ENCODE measurements around the gene TSHZ1.

Gene TSHZ1

GRCh38 chr18:75248426-75249174 is 38.0 kb downstream of the TSHZ1 start:
- no peak for DNase-seq (ENCODE audit: low read depth in 2 of 2)

GRCh38 chr18:75249175-75249518 is 38.5 kb downstream of the TSHZ1 start:
- DNase-seq (ENCODE audit: low read depth in 2 of 2): no peak

- no peak for DNase-seq (ENCODE audit: low read depth in 2 of 2)
Measured at GRCh38 chr18:75249672-75250470, 39.3 kb downstream of the TSHZ1 start.

DNA sequence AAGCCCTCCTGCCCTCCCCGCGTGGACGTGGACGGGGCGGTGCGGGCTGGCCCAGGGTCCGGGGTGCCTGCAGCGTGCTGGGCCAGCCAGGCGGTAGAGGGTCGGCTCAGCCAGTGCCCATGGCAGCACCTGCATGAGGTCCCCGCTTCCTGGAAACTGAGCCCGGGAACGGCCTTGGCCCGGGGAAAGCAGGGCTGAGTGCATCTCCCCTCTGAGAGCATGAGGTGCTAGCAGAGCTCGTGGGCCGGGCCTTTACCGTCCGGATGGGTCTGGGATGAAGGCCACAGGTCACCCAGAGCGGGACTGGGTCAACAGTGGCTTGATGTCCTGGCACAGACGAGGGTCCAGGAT is 39.8 kb downstream of the TSHZ1 start:
- no peak for DNase-seq (ENCODE audit: low read depth in 2 of 2)

GRCh38 chr18:75251466-75251865 is 40.9 kb downstream of the TSHZ1 start:
- DNase-seq (ENCODE audit: low read depth in 2 of 2): no peak

GRCh38 chr18:75252136-75252535 is 41.5 kb downstream of the TSHZ1 start:
- no peak for DNase-seq (ENCODE audit: low read depth in 2 of 2)

DNA sequence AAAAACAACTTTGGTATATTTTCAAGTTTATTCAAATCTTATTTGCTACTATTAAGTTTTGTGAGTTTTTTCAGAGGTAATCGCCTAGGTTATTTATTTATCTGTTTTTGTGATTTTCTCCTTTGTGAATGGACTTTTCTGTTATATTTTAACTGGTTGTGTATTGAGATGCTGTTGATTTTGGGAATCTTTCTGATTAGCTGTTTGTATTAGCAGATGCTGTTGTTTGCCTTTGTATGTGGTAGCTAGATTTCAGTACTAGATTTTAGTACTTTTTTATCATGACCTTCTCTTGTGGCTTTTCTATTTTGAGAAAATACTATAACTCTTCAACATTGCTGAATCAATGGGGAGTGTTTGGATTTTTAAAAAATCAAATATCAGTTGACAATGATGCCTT is 42.4 kb downstream of the TSHZ1 start:
- no peak for DNase-seq (ENCODE audit: low read depth in 2 of 2)

DNA sequence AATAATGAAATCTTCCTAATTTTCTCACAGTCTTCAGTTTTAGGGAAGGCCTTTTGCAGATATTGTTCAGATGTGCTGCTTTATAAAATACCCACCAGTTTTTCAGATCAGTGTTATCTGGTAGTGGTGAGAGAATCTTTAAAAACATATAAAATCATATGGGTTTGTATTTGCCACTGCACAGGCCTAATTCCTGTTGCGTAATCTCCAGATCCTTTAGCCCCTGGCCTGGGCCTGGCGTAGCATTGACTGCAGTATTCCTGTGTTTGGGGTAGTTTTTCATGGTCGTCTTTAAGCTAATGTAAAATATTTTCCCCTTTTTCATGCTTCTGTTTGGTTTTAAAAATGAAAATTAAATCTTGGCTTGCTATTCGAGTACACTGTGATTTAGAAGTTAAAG is 43.2 kb downstream of the TSHZ1 start:
- DNase-seq (ENCODE audit: low read depth in 2 of 2): no peak

GRCh38 chr18:75255094-75255493 is 44.5 kb downstream of the TSHZ1 start:
- DNase-seq (ENCODE audit: low read depth in 2 of 2): no peak

GRCh38 chr18:75256376-75256775 is 45.8 kb downstream of the TSHZ1 start:
- DNase-seq (ENCODE audit: low read depth in 2 of 2): no peak

DNA sequence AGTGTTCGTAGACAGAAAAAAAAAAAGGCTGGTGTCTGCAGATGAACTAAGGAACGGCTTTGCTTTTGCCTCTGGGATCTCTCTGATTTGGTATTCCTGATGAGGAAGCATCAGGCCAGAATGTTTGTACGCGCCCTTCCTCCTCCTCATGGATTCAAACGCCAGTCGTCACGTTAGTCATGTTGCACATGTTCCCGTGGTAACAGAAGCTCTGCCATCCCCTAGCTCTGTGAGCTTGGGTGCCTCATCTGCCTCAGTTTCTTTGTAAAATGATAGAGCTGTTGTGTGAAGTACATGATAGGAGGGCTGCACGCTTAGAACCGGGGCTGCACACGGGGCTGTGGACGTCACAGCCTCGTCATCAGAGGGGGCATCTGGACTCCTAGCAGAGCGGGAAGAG is 47.0 kb downstream of the TSHZ1 start:
- DNase-seq (ENCODE audit: low read depth in 2 of 2): no peak

DNA sequence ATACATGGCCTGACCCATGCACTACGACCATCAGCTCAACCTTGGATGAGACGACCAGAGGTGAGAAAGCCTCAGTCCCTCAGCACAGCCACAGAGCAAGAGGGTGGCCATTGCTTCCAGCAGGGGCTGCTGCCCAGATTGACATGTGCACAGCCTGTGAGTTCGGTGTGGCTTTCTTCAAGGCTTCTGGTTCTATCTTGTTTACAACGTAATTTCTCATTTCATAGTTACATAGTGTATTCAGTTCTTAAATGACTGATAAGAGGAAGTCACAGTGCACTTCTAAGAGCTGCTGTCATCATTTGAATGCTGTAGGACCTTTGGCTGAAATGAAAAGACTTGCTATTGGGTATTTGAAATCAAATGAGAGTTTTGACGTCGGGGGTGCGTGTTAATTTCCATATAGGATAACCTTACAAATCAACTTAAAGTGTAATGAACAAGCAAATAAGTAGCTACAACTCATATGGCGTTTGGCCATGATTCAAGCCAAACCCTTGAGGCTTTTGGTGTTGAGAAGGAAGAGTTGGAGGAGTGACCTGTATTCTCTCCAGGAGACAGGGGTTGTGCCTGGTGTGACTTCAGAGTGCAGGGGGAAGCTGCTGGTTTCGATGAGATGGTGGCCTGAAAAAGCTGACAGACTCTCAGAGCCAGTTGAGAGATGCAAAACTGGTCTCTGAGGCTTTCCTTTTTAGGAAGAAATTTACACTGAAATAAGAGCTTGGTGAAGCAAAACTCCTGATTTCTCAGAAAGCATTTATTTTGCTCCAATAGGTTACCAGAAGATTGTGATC is 51.0 kb downstream of the TSHZ1 start:
- DNase-seq (ENCODE audit: low read depth in 2 of 2): no peak

DNA sequence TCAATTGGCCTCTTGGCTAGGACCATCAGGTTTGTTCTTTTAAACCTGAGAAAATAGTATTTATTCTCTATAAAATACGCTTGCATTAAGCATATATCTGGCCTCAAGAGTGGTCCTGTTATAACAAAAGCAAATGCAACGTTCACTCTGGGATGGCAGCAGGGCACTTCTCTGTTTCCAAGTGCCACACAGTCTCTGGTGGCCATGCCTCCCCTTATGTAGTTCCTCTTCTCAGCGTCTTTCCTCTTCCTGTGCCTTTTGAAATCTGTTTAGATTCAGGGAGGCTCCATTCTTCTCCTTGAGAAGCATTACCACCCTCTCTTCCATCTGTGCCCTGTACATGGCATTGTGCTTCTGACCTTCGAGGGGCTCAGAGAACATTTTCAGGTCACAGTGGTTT is 51.9 kb downstream of the TSHZ1 start:
- no peak for DNase-seq (ENCODE audit: low read depth in 2 of 2)

DNA sequence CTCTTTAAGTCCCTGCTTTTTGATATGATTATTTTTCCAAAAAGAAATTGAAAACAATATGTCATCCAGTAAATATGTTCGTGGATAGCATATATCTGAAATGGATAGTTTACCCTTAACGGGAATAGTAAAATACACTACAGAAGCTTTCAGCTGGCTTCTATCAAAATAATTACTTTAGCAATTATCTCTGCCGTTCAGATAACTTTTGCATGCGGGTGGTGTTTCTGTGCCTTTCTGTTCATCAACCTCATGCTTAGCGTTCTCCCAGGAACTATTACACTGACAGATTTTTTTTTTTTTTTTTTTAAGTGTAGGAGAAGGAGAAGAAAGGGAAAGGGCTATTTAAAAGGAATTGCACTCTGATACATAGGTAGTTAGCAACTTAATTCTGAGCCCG is 53.6 kb downstream of the TSHZ1 start:
- no peak for DNase-seq (ENCODE audit: low read depth in 2 of 2)

DNA sequence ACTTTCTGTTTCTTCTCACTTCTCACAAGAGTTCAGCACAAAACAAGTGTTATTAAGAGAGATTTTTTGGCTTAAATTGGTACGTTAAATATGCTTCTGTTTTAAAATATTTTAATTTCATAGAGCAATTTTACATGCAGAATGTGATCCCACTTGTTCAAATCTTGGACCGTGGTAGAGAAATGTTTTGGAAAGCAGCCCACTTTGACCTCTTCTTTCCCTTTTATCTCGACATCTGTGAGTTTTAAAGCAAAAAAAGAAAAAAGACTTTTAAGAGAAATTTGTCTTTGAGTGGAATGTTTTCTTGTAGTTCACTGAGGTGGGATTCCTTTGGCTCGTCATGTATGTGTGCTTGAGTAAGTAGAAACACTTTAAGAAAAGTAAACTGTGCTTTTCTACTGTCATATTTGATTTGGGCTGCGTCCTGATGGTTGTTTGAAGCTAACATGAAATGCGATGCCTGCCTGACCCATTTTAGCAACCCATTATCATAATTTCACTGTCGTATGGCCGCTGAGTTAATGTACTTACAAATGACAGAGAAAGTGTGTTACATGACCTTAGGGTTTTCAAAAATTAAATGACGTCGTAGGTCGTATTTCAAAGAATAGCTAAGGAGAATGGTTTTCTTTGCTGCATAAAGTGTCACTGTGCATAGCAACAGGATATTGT is 54.5 kb downstream of the TSHZ1 start:
- DNase-seq (ENCODE audit: low read depth in 2 of 2): no peak

DNA sequence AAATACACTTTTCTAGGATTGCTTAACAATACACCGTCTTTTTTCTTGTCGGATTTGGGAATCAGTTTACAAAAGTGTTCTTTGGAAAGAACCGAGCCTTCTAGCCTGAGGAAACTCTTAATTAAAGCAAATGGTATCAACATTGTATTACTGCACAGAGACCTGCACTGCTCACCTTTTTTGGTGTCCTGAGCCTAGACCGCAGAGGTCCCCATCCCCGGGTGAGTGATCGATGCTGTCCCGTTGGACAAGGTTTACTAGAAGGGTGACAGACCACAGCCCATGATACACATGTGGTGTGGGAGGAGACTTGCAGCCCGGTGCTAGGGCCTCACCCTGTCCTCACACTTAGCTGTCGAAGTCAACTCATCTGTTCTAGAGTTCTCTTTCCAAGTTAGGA is 55.3 kb downstream of the TSHZ1 start:
- DNase-seq (ENCODE audit: low read depth in 2 of 2): no peak

DNA sequence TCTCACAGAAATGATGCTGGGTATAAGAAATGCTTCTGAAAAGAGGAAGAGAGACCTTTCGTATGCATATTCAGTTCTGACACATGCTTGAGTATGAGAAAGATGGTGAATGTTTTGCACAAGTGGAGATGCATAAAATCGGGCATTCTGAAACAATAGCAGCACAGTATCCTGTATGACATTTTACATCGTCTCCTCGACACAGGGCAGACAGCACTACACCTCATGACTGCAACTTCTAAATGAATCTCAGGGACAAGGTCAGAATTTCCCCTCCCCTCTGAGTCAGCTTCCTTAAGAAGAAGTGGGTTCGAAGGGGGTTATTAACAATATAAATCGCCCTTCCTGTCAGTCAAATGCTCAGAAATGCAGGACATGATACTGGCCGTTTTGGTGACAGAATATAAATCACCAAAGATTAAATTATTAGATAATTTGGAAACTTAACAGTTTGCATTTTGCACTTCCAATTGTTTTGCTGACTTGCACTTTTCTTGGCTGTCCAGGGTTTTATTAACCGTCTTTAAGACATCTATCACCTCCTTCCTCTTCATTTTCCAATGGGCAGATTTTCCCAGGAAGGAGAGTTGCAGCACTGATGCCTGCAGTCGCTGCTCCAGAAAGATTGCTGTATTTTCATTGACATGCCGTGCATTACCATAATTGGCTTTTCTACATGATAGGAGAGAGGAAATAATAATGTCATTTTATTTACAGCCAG is 57.2 kb downstream of the TSHZ1 start:
- DNase-seq (ENCODE audit: low read depth in 2 of 2): no peak

- no peak for DNase-seq (ENCODE audit: low read depth in 2 of 2)
Measured at GRCh38 chr18:75268364-75268646, 57.7 kb downstream of the TSHZ1 start.

DNA sequence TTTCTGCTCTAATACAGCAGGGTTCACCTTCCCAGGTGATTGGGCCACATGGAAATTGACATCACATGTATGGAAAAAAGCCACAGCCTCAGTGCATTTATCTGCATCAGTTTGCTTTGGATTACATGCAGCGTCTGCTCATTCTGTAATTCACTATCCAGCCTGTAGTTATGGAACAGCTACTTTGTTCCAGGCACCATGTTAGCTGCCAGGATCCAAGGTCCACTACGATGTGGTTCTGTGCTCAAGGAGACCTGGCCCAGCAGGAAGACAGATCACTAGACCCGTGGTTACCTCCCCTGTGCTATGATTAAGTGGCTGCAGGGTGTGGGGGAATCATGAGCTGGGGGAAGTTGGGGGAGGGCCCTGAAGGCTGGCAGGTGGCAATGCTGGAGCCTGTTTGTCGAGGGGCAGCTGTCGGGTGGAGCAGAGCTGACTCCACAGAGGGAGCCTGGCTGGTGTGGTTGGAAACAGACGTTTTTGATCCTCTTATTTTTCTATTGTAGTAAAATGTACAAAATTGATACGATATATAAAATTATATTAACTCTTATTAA is 58.6 kb downstream of the TSHZ1 start:
- DNase-seq (ENCODE audit: low read depth in 2 of 2): no peak

GRCh38 chr18:75269696-75270095 is 59.1 kb downstream of the TSHZ1 start:
- no peak for DNase-seq (ENCODE audit: low read depth in 2 of 2)

DNA sequence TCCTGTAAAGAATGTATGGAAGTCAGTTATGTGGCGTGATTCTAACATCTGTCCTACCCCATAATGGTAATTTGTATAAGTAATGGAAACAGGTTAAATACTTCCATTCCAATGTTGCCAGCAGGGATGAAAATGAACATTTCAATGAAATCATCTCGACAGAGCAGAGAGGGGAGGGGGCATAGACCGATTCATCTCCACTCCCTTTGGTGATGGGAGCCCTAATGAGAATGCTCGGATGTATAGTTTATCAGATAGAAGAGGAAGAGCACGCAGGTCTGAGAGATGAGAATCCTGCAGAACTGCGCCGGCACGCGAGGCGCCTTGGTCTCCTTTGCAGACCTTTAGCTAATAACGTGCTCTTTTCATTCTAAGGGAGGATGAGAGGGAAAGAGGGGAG is 61.4 kb downstream of the TSHZ1 start:
- no peak for DNase-seq (ENCODE audit: low read depth in 2 of 2)

Measured in fibroblast of skin of left biceps (primary cell).